ENCODE results near the gene PLEKHG2.

DNA sequence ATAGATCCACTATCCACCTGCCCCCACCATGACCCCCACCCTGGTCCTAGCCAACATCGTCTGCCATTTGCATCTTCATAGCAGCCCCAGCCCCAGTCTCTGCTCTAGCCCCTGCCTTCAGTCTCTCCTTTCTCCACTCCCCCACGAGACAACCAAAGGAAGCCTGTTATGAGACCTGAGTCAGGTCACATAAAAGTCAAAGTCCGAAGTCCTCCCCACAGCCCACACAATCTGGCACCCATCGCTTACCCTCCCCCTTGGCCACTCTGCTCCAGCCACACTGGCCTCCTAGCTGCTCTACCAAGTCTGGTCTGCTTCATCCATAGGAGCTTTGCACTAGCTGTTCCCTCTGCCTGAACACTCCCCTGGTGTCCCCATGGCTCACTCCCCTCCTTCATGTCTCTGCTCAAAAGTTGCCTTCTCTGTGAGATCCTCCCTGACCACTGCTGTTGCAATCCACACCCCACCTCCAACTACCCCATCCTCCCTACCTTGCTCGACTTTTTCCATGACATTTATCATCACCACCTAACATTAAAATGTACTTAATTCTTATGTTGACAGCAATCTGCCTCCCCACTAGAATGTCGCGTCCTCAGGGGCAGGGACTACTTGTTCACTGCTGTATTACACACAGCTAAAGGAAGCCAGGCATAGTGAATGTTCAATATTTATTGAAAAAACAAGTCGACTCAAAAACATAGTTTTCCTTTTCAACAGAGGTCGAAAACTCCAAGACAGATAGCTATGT is 1.2 kb upstream of the PLEKHG2 start:
- TF ChIP-seq, protein P1, sequence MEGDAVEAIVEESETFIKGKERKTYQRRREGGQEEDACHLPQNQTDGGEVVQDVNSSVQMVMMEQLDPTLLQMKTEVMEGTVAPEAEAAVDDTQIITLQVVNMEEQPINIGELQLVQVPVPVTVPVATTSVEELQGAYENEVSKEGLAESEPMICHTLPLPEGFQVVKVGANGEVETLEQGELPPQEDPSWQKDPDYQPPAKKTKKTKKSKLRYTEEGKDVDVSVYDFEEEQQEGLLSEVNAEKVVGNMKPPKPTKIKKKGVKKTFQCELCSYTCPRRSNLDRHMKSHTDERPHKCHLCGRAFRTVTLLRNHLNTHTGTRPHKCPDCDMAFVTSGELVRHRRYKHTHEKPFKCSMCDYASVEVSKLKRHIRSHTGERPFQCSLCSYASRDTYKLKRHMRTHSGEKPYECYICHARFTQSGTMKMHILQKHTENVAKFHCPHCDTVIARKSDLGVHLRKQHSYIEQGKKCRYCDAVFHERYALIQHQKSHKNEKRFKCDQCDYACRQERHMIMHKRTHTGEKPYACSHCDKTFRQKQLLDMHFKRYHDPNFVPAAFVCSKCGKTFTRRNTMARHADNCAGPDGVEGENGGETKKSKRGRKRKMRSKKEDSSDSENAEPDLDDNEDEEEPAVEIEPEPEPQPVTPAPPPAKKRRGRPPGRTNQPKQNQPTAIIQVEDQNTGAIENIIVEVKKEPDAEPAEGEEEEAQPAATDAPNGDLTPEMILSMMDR (IDR thresholded peaks at IDR 0.05; ENCODE audit: low read depth, low read length, missing input control): no peak
- TF ChIP-seq SP1 (IDR thresholded peaks at IDR 0.05) (peak; percentile 94), FOXA1 (IDR thresholded peaks at IDR 0.05) (no peak), RAD21 (IDR thresholded peaks at IDR 0.05) (no peak), EGR1 (IDR thresholded peaks at IDR 0.05; ENCODE audit: low read depth in 2 of 2) (peak in 1 of 2 donors; percentile 89), TAF1 (conservative IDR thresholded peaks at IDR 0.05) (peak; percentile 69), JUND (IDR thresholded peaks at IDR 0.05) (peak; percentile 3 to 57)
- TF ChIP-seq, protein P2, sequence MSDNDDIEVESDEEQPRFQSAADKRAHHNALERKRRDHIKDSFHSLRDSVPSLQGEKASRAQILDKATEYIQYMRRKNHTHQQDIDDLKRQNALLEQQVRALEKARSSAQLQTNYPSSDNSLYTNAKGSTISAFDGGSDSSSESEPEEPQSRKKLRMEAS (IDR thresholded peaks at IDR 0.05): peak; percentile 72
- TF ChIP-seq, protein P3, sequence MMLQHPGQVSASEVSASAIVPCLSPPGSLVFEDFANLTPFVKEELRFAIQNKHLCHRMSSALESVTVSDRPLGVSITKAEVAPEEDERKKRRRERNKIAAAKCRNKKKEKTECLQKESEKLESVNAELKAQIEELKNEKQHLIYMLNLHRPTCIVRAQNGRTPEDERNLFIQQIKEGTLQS (IDR thresholded peaks at IDR 0.05): peak; percentile 29
- TF ChIP-seq, protein P4, sequence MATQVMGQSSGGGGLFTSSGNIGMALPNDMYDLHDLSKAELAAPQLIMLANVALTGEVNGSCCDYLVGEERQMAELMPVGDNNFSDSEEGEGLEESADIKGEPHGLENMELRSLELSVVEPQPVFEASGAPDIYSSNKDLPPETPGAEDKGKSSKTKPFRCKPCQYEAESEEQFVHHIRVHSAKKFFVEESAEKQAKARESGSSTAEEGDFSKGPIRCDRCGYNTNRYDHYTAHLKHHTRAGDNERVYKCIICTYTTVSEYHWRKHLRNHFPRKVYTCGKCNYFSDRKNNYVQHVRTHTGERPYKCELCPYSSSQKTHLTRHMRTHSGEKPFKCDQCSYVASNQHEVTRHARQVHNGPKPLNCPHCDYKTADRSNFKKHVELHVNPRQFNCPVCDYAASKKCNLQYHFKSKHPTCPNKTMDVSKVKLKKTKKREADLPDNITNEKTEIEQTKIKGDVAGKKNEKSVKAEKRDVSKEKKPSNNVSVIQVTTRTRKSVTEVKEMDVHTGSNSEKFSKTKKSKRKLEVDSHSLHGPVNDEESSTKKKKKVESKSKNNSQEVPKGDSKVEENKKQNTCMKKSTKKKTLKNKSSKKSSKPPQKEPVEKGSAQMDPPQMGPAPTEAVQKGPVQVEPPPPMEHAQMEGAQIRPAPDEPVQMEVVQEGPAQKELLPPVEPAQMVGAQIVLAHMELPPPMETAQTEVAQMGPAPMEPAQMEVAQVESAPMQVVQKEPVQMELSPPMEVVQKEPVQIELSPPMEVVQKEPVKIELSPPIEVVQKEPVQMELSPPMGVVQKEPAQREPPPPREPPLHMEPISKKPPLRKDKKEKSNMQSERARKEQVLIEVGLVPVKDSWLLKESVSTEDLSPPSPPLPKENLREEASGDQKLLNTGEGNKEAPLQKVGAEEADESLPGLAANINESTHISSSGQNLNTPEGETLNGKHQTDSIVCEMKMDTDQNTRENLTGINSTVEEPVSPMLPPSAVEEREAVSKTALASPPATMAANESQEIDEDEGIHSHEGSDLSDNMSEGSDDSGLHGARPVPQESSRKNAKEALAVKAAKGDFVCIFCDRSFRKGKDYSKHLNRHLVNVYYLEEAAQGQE (IDR thresholded peaks at IDR 0.05): peak; percentile 87
